HG03558 (cell line): ENCODE measurements around the gene L3MBTL4.
"Not testable (repeated sequence)": the region's sequence is repeated elsewhere in the genome, so short reads cannot be mapped to it uniquely, and the experiment has no call there.

Experiments used
- ATAC-seq: cut with Tn5 transposase; IDR thresholded peaks from one replicate; pipeline ENCODE4 v1.9.1; 2021; ENCODE audit warnings: moderate number of reproducible peaks; ENCODE audit not compliant: unreplicated experiment; ENCODE audit errors: extremely low read depth

L3MBTL4 gene

GRCh38 chr18:6058941-6059340 lies 355.8 kb downstream of the L3MBTL4 start:
- no peak for ATAC-seq

- no peak for ATAC-seq
These were observed 357.1 kb downstream of the L3MBTL4 start for GRCh38 chr18:6057604-6058003.

- no peak for ATAC-seq
These were observed 358.4 kb downstream of the L3MBTL4 start for GRCh38 chr18:6056171-6056910.

GRCh38 chr18:6055711-6056110 lies 359.0 kb downstream of the L3MBTL4 start:
- no peak for ATAC-seq

- ATAC-seq = no peak
These were observed 360.4 kb downstream of the L3MBTL4 start for GRCh38 chr18:6054256-6054842.

GRCh38 chr18:6052449-6052913 lies 362.2 kb downstream of the L3MBTL4 start:
- no peak for ATAC-seq

GRCh38 chr18:6047596-6047995 lies 367.1 kb downstream of the L3MBTL4 start:
- not testable (repeated sequence) for ATAC-seq

GRCh38 chr18:6044773-6045172 lies 369.9 kb downstream of the L3MBTL4 start:
- no peak for ATAC-seq

- ATAC-seq = no peak
These were observed 370.4 kb downstream of the L3MBTL4 start for GRCh38 chr18:6044319-6044718.

GRCh38 chr18:6039055-6039454 lies 375.7 kb downstream of the L3MBTL4 start:
- ATAC-seq = no peak

GRCh38 chr18:6031442-6031841 lies 383.3 kb downstream of the L3MBTL4 start:
- no peak for ATAC-seq

- no peak for ATAC-seq
These were observed 383.7 kb downstream of the L3MBTL4 start for GRCh38 chr18:6031002-6031401.

GRCh38 chr18:6024745-6025248 lies 389.9 kb downstream of the L3MBTL4 start:
- ATAC-seq = no peak

GRCh38 chr18:6023551-6023950 lies 391.2 kb downstream of the L3MBTL4 start:
- no peak for ATAC-seq

GRCh38 chr18:6022845-6023244 lies 391.9 kb downstream of the L3MBTL4 start:
- no peak for ATAC-seq

- ATAC-seq = no peak
These were observed 392.7 kb downstream of the L3MBTL4 start for GRCh38 chr18:6022074-6022444.

- ATAC-seq = no peak
These were observed 393.2 kb downstream of the L3MBTL4 start for GRCh38 chr18:6021306-6022073.

GRCh38 chr18:6018671-6019070 lies 396.0 kb downstream of the L3MBTL4 start:
- no peak for ATAC-seq

- ATAC-seq = no peak
These were observed 397.5 kb downstream of the L3MBTL4 start for GRCh38 chr18:6017171-6017570.

GRCh38 chr18:6015364-6015763 lies 399.3 kb downstream of the L3MBTL4 start:
- ATAC-seq = no peak

- ATAC-seq = no peak
These were observed 401.4 kb downstream of the L3MBTL4 start for GRCh38 chr18:6013171-6013810.
